HCT116 (cell line): ENCODE measurements around the gene GALNT13. TPM values are rescaled to one million over a fixed set of nuclear protein-coding genes. Genes with fewer than 3 reads are reported as not detected.

Source experiments
- ATAC-seq: fragments of 200-7000 bp; cut with Tn5 transposase; 2 replicates; pipeline ENCODE4 v1.9.1; 2020; ENCODE audit warnings: mild to moderate bottlenecking, moderate library complexity
- BruUV-seq: library from RNA; stranded (reverse); fragments of 400-500 nt; replicated peaks from 2 replicates; lab custom pipeline; 2021; lab: Mats Ljungman, UMichigan
- CTCF ChIA-PET: fragments of 300-600 bp; sonication (Branson Sonifier 250); formaldehyde crosslinking; loops from one replicate; lab custom pipeline; 2021; ENCODE audit warnings: antibody characterized with exemption; lab: Charles Lee
- POLR2A ChIA-PET: fragments of 300-600, 350-600 bp; sonication (Branson Sonifier 250); formaldehyde crosslinking; loops from one replicate; lab custom pipeline; 2021; ENCODE audit warnings: antibody characterized with exemption; lab: Charles Lee
- RAD21 ChIA-PET, 2 experiments: fragments of 300-600 bp; sonication (Branson Sonifier 250); formaldehyde crosslinking; loops; one replicate each; lab custom pipeline; 2023; ENCODE audit warnings: low total read pairs in 2 of 2; ENCODE audit not compliant: uncharacterized antibody in 2 of 2, unreplicated experiment in 2 of 2, low non-redundant PET in 1 of 2; lab: Charles Lee
- DNase-seq: peaks from one replicate; pipeline ENCODE4 v3.0.0-alpha.2; 2010; ENCODE audit warnings: low read depth, low spot score
- H2AFZ ChIP-seq: fragments of 200-600 bp; shearing (Covaris generic), sonication (generic); 2 replicates; pipeline ENCODE4 v1.6.1; 2017; ENCODE audit warnings: low read depth, mixed run types, mixed read lengths, antibody characterized with exemption, low read length; ENCODE audit not compliant: poor library complexity, severe bottlenecking
- H3K27ac ChIP-seq: 2 replicates; pipeline ENCODE4 v1.5.1; 2012; ENCODE audit warnings: low read depth, low read length
- H3K27me3 ChIP-seq: fragments of 200-600 bp; sonication (generic); 2 replicates; pipeline ENCODE4 v1.6.1; 2016; ENCODE audit warnings: mixed run types, low read length, mixed read lengths; ENCODE audit not compliant: insufficient read depth
- H3K36me3 ChIP-seq, 2 experiments: fragments of 200-500 bp in 1 of 2; fragments of 200-600 bp in 1 of 2; sonication (Bioruptor generic) in 1 of 2; sonication (generic) in 1 of 2; 2 replicates each; pipeline versions ENCODE4 v1.5.1 to v1.6.1; 2014 to 2016; ENCODE audit warnings: low read length in 2 of 2, inconsistent platforms in 1 of 2, mixed read lengths in 1 of 2, mixed run types in 1 of 2; ENCODE audit not compliant: insufficient read depth in 2 of 2, control insufficient read depth in 1 of 2
- H3K4me1 ChIP-seq, 2 experiments: fragments of 200-600 bp in 1 of 2; sonication (generic) in 1 of 2; 2 replicates each; pipeline versions ENCODE4 v1.5.1 to v1.6.1; 2012 to 2017; ENCODE audit warnings: low read length in 2 of 2, inconsistent platforms in 1 of 2, mild to moderate bottlenecking in 1 of 2, mixed read lengths in 1 of 2, mixed run types in 1 of 2, moderate library complexity in 1 of 2; ENCODE audit not compliant: insufficient read depth in 2 of 2, control insufficient read depth in 1 of 2
- H3K4me2 ChIP-seq: fragments of 200-600 bp; sonication (generic); 2 replicates; pipeline ENCODE4 v1.6.1; 2017; ENCODE audit warnings: mixed run types, low read length, mixed read lengths
- H3K4me3 ChIP-seq, 2 experiments: fragments of 200-600 bp in 1 of 2; sonication (generic) in 1 of 2; replicated peaks in 1 of 2; 2 replicates each; pipeline ENCODE4 v1.5.1; 2011 to 2016; ENCODE audit warnings: low read length in 2 of 2, control low read depth in 1 of 2, low read depth in 1 of 2, mild to moderate bottlenecking in 1 of 2, mixed read lengths in 1 of 2, mixed run types in 1 of 2
- H3K79me2 ChIP-seq: fragments of 200-600 bp; sonication (generic); 2 replicates; pipeline ENCODE4 v1.6.1; 2017; ENCODE audit warnings: mild to moderate bottlenecking, mixed run types, low read length, moderate library complexity, mixed read lengths; ENCODE audit not compliant: insufficient read depth
- H3K9ac ChIP-seq: fragments of 200-600 bp; sonication (generic); 2 replicates; pipeline ENCODE4 v1.6.1; 2016; ENCODE audit warnings: low read length, mixed read lengths
- H3K9me2 ChIP-seq: fragments of 200-600 bp; sonication (generic), shearing (Covaris generic); 2 replicates; pipeline ENCODE4 v1.6.1; 2017; ENCODE audit warnings: mixed run types, mild to moderate bottlenecking, moderate library complexity; ENCODE audit not compliant: insufficient read depth
- H3K9me3 ChIP-seq, 2 experiments: fragments of 200-500 bp in 1 of 2; fragments of 200-600 bp in 1 of 2; sonication (Bioruptor generic) in 1 of 2; sonication (generic) in 1 of 2; 2 replicates each; pipeline ENCODE4 v1.6.1; 2014 to 2017; ENCODE audit warnings: low read length in 2 of 2, mixed read lengths in 2 of 2, inconsistent platforms in 1 of 2, low read depth in 1 of 2, mild to moderate bottlenecking in 1 of 2, mixed run types in 1 of 2, moderate library complexity in 1 of 2; ENCODE audit not compliant: control insufficient read depth in 1 of 2, insufficient read depth in 1 of 2
- H4K20me1 ChIP-seq: fragments of 200-600 bp; sonication (generic), shearing (Covaris generic); 2 replicates; pipeline ENCODE4 v1.6.1; 2017; ENCODE audit warnings: mixed run types, mild to moderate bottlenecking, moderate library complexity; ENCODE audit not compliant: insufficient read depth
- CBX3 ChIP-seq: IDR thresholded peaks from 2 replicates; pipeline ENCODE4 v1.6.1; 2012; ENCODE audit warnings: low read depth
- CEBPB ChIP-seq: IDR thresholded peaks from 2 replicates; pipeline ENCODE4 v1.6.1; 2012; ENCODE audit warnings: low read depth
- EGR1 ChIP-seq: IDR thresholded peaks from 2 replicates; pipeline ENCODE4 v1.6.1; 2012; ENCODE audit warnings: low read depth
- ELF1 ChIP-seq: IDR thresholded peaks from 2 replicates; pipeline ENCODE4 v1.6.1; 2012; ENCODE audit warnings: low read depth, borderline replicate concordance
- EZH2 ChIP-seq: fragments of 200-600 bp; sonication (generic); IDR thresholded peaks from 2 replicates; pipeline ENCODE4 v1.6.1; 2017; ENCODE audit warnings: antibody characterized with exemption, mixed run types
- EZH2phosphoT487 ChIP-seq: fragments of 200-600 bp; IDR thresholded peaks from 2 replicates; pipeline ENCODE4 v1.6.1; 2018; ENCODE audit warnings: antibody characterized with exemption, borderline replicate concordance
- FOSL1 ChIP-seq: IDR thresholded peaks from 2 replicates; pipeline ENCODE4 v1.6.1; 2012; ENCODE audit warnings: low read depth
- JUND ChIP-seq: IDR thresholded peaks from 2 replicates; pipeline ENCODE4 v1.6.1; 2012
- POLR2AphosphoS5 ChIP-seq: IDR thresholded peaks from 2 replicates; pipeline ENCODE4 v1.6.1; 2011; ENCODE audit warnings: mild to moderate bottlenecking, low read depth, low read length, moderate library complexity
- RAD21 ChIP-seq: IDR thresholded peaks from 2 replicates; pipeline ENCODE4 v1.6.1; 2012; ENCODE audit warnings: low read depth, mild to moderate bottlenecking
- SIN3A ChIP-seq: IDR thresholded peaks from 2 replicates; pipeline ENCODE4 v1.6.1; 2012; ENCODE audit warnings: low read depth
- SP1 ChIP-seq: IDR thresholded peaks from 2 replicates; pipeline ENCODE4 v1.6.1; 2012; ENCODE audit warnings: low read depth
- TCF7L2 ChIP-seq: IDR thresholded peaks from 2 replicates; pipeline ENCODE4 v1.7.0; 2011; ENCODE audit warnings: borderline replicate concordance, inconsistent platforms; ENCODE audit not compliant: insufficient read depth, insufficient read length; ENCODE audit errors: extremely low read depth
- ZBTB33 ChIP-seq: IDR thresholded peaks from 2 replicates; pipeline ENCODE4 v1.6.1; 2011; ENCODE audit warnings: mild to moderate bottlenecking, low read length, moderate library complexity; ENCODE audit not compliant: insufficient replicate concordance; ENCODE audit errors: extremely low read depth
- ZNF274 ChIP-seq: fragments of 200-500 bp; sonication (Bioruptor generic); IDR thresholded peaks from 2 replicates; pipeline ENCODE4 v1.6.1; 2014; ENCODE audit warnings: mild to moderate bottlenecking, low read depth, low read length, inconsistent platforms
- intact Hi-C: fragments of 100-400 bp; cut with micrococcal nuclease; formaldehyde crosslinking; loops from 2 replicates; pipeline ENCODE4 v1.10.0; 2022
- total RNA-seq: library from RNA; stranded (reverse); gene quantifications from one replicate; pipeline ENCODE4 v1.2.1, GENCODE V29; 2021; ENCODE audit not compliant: unreplicated experiment
- TF ChIP-seq, protein P1 (sequence below): IDR thresholded peaks from 2 replicates; pipeline ENCODE4 v1.6.1; 2012
- TF ChIP-seq, protein P2 (sequence below): IDR thresholded peaks from 2 replicates; pipeline ENCODE4 v1.6.1; 2012

The GALNT13 gene
- total RNA-seq, 1 experiment from 2014 or later: 0.44 TPM

- H3K9ac ChIP-seq: no peak overlapping the region
- no peak overlapping the region for H3K4me3 ChIP-seq
- DNase-seq: no peak
- no peak for TF ChIP-seq EZH2
- TF ChIP-seq TCF7L2: no peak
- TF ChIP-seq EZH2phosphoT487: no peak
- no peak for TF ChIP-seq ZBTB33
- no peak for TF ChIP-seq ZNF274
- TF ChIP-seq CBX3: no peak
- TF ChIP-seq SIN3A: no peak
- TF ChIP-seq, protein P1, sequence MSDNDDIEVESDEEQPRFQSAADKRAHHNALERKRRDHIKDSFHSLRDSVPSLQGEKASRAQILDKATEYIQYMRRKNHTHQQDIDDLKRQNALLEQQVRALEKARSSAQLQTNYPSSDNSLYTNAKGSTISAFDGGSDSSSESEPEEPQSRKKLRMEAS: no peak
- TF ChIP-seq SP1: no peak
- TF ChIP-seq, protein P2, sequence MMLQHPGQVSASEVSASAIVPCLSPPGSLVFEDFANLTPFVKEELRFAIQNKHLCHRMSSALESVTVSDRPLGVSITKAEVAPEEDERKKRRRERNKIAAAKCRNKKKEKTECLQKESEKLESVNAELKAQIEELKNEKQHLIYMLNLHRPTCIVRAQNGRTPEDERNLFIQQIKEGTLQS: no peak
- TF ChIP-seq EGR1: no peak
- no peak for TF ChIP-seq CEBPB
- TF ChIP-seq FOSL1: no peak
- TF ChIP-seq JUND: no peak
- no peak for TF ChIP-seq POLR2AphosphoS5
- TF ChIP-seq ELF1: no peak
- TF ChIP-seq RAD21: no peak
- H3K36me3 ChIP-seq: no peaks in the 10 kb centered on the region
- BruUV-seq: no TSS peak
- RAD21 ChIA-PET: no interaction called here
- H3K9me2 ChIP-seq: no peaks in the 10 kb centered on the region
- intact Hi-C loops: no loop called here
- no peaks in the 10 kb centered on the region for H3K27me3 ChIP-seq
- H3K9me3 ChIP-seq: no peaks in the 10 kb centered on the region
- no peak overlapping the region for H2AFZ ChIP-seq
- H3K27ac ChIP-seq: no peak overlapping the region
- no peaks in the 10 kb centered on the region for H3K79me2 ChIP-seq
- H3K4me1 ChIP-seq: peaks cover 0 to 8% of the 10 kb centered on the region in 2 experiments; a peak in 2 of 4 replicates
- no peak for ATAC-seq
- POLR2A ChIA-PET: no interaction called here
- no peak overlapping the region for H3K4me2 ChIP-seq
- CTCF ChIA-PET: no interaction called here
- H4K20me1 ChIP-seq: peaks cover 3% of the 10 kb centered on the region; the same call in 1 of the 2 replicates
Observed at GRCh38 chr2:154267983-154268382, 396.3 kb downstream of the GALNT13 start.
